Measurements from ENCODE around the gene HLCS. TPM values are rescaled to one million over a fixed set of nuclear protein-coding genes. Genes with fewer than 3 reads are reported as not detected.

Gene HLCS
- polyA plus RNA-seq, 1 of the 3 experiments (the other 2 are of a cell fraction): 13.0 TPM

DNA sequence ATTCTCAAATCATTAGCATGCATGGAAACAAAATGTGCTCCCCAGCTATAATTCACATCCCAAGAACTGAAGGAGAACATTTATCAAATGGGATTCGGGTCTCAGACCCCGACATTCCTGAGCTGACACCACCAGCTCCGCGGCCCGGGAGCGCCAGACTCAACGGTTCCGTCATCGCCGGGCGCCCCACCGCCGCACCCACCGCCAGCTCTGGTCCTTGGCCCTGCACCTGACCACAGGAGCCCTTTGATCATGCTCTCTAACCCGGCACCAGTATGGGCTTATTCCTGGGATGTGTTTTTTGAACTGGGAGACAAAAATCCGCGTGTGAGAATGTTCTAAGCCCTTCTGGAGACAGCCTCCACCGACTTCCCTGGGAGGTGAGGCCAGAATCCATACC lies 43.6 kb downstream of the HLCS start:
- Histone ChIP-seq H3K27me3 (ENCODE audit: insufficient read depth) (no peaks in the 10 kb centered on the region), H3K27ac (ENCODE audit: low read depth in 2 of 2, low read length in 1 of 2) (0 out of 4 replicates have a peak overlapping the region, but pooled peaks of 1 of the 2 experiments have one; percentile 25), H3K4me3 (ENCODE audit: low read depth in 2 of 2, low read length in 1 of 2) (no peak overlapping the region), H4K20me1 (ENCODE audit: insufficient read depth) (no peaks in the 10 kb centered on the region), H3F3A (replicated peaks; ENCODE audit: insufficient read depth) (peaks cover 5% of the 10 kb centered on the region), H3K9me2 (no peaks in the 10 kb centered on the region), H2AFZ (ENCODE audit: low read depth) (no peak overlapping the region), H3K9me3 (no peaks in the 10 kb centered on the region), H3K79me2 (ENCODE audit: insufficient read depth) (peaks cover 3% of the 10 kb centered on the region; the same call in 1 of the 2 replicates), H3K4me1 (ENCODE audit: control insufficient read depth in 1 of 2, insufficient read depth in 2 of 2, low read depth in 1 of 2, low read length in 1 of 2) (peaks cover 1 to 11% of the 10 kb centered on the region in 2 experiments; a peak in 2 of 4 replicates), H3K4me2 (no peak overlapping the region), H3K9ac (no peak overlapping the region), H3K36me3 (replicated peaks in 1 of 2; ENCODE audit: control insufficient read depth in 1 of 2, insufficient read depth in 2 of 2, low read length in 1 of 2) (peaks cover 0 to 12% of the 10 kb centered on the region in 2 experiments)
- POLR2A ChIA-PET: no interaction called here
- CTCF ChIA-PET: interaction anchor here (1.3 to 3.8 kb wide), 3 partner anchors 20 to 292 kb away, joined by 3 to 20 read pairs (median 4); no protein-coding TSS in a partner anchor
- DNase-seq: no peak
- WGBS (ENCODE audit: low lambda C conversion rate): 96% methylated on average over 17 of the region's 18 CpGs
- no peak for TF ChIP-seq NFIC (IDR thresholded peaks at IDR 0.05; ENCODE audit: borderline replicate concordance)
- TF ChIP-seq RAD21 (IDR thresholded peaks at IDR 0.05; ENCODE audit: low read length): no peak
- no peak for TF ChIP-seq SMC3 (IDR thresholded peaks at IDR 0.05; ENCODE audit: low read depth, low read length)
- no peak for TF ChIP-seq JUND (IDR thresholded peaks at IDR 0.05)
- no peak for TF ChIP-seq RXRA (IDR thresholded peaks at IDR 0.05; ENCODE audit: borderline replicate concordance, low read depth)
- no peak for TF ChIP-seq TCF12 (IDR thresholded peaks at IDR 0.05)
- TF ChIP-seq MEF2A (IDR thresholded peaks at IDR 0.05; ENCODE audit: borderline replicate concordance, low read depth): no peak
- no peak for TF ChIP-seq CTCF (IDR thresholded peaks at IDR 0.05)

DNA sequence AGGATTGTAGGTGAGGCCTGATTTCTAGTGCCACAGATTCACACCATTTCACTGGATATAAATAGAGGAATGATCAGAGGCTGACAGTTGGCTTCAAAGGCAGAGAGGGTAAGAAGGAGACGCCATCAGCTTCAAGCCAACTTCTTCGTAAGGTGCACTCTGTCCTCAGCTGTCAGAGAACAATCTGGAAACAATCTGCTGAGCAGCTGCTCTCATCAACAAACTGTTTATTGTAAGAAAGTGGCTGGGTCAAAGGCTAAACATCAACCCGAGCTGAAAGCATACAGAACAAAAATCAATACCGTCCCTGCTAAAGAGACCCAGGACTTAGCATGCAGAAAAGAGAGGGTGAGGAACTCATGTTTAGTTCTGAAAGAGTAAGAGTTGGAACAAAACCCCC lies 48.2 kb downstream of the HLCS start:
- H3K27ac ChIP-seq (ENCODE audit: low read depth in 2 of 2, low read length in 1 of 2): no peak overlapping the region
- CTCF ChIA-PET: interaction anchor here (1.3 to 2.9 kb wide), 3 partner anchors 10 to 415 kb away, joined by 5 to 17 read pairs (median 5); no protein-coding TSS in a partner anchor

More for the DNA sequence above, 48.2 kb downstream of the HLCS start:
- no peak overlapping the region for H3K9ac ChIP-seq
- H3K9me3 ChIP-seq: no peaks in the 10 kb centered on the region
- TF ChIP-seq EZH2phosphoT487 (IDR thresholded peaks at IDR 0.05; ENCODE audit: borderline replicate concordance, low read depth): no peak
- TF ChIP-seq USF2 (IDR thresholded peaks at IDR 0.05; ENCODE audit: borderline replicate concordance, low read depth, low read length): no peak
- TF ChIP-seq RAD21 (IDR thresholded peaks at IDR 0.05; ENCODE audit: low read length): no peak
- no peak for TF ChIP-seq NFIC (IDR thresholded peaks at IDR 0.05; ENCODE audit: borderline replicate concordance)
- TF ChIP-seq, protein P1, sequence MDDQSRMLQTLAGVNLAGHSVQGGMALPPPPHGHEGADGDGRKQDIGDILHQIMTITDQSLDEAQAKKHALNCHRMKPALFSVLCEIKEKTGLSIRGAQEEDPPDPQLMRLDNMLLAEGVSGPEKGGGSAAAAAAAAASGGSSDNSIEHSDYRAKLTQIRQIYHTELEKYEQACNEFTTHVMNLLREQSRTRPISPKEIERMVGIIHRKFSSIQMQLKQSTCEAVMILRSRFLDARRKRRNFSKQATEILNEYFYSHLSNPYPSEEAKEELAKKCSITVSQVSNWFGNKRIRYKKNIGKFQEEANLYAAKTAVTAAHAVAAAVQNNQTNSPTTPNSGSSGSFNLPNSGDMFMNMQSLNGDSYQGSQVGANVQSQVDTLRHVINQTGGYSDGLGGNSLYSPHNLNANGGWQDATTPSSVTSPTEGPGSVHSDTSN (IDR thresholded peaks at IDR 0.05): no peak
- no peak for TF ChIP-seq FOSL2 (IDR thresholded peaks at IDR 0.05; ENCODE audit: borderline replicate concordance, low read depth)
- TF ChIP-seq YY1 (IDR thresholded peaks at IDR 0.05; ENCODE audit: low read depth): no peak
- no peak for TF ChIP-seq CTCF (IDR thresholded peaks at IDR 0.05)
- no peak for TF ChIP-seq IRF3 (IDR thresholded peaks at IDR 0.05; ENCODE audit: low read depth, low read length)
- no peak for TF ChIP-seq SMC3 (IDR thresholded peaks at IDR 0.05; ENCODE audit: low read depth, low read length)
- no peak for TF ChIP-seq RXRA (IDR thresholded peaks at IDR 0.05; ENCODE audit: borderline replicate concordance, low read depth)
- TF ChIP-seq EP300 (IDR thresholded peaks at IDR 0.05; ENCODE audit: borderline replicate concordance in 1 of 2, low read depth in 1 of 2, low read length in 1 of 2): no peak
- H3K4me2 ChIP-seq: no peak overlapping the region
- H3K4me3 ChIP-seq (ENCODE audit: low read depth in 2 of 2, low read length in 1 of 2): no peak overlapping the region
- H3K9me2 ChIP-seq: no peaks in the 10 kb centered on the region
- H3K4me1 ChIP-seq (ENCODE audit: control insufficient read depth in 1 of 2, insufficient read depth in 2 of 2, low read depth in 1 of 2, low read length in 1 of 2): peaks cover 0 to 6% of the 10 kb centered on the region in 2 experiments; a peak in 1 of 4 replicates
- peaks cover 3% of the 10 kb centered on the region; the same call in 1 of the 2 replicates for H3K79me2 ChIP-seq (ENCODE audit: insufficient read depth)
- H3F3A ChIP-seq (replicated peaks; ENCODE audit: insufficient read depth): no peaks in the 10 kb centered on the region
- H3K36me3 ChIP-seq (replicated peaks in 1 of 2; ENCODE audit: control insufficient read depth in 1 of 2, insufficient read depth in 2 of 2, low read length in 1 of 2): peaks cover 0 to 8% of the 10 kb centered on the region in 2 experiments
- WGBS (ENCODE audit: low lambda C conversion rate): 95% methylated on average over 4 of the region's 4 CpGs
- H3K27me3 ChIP-seq (ENCODE audit: insufficient read depth): no peaks in the 10 kb centered on the region
- POLR2A ChIA-PET: no interaction called here
- no peak overlapping the region for H2AFZ ChIP-seq (ENCODE audit: low read depth)
- no peak for DNase-seq
- no peaks in the 10 kb centered on the region for H4K20me1 ChIP-seq (ENCODE audit: insufficient read depth)
